NCI-H2171 (cell line): ENCODE measurements around the gene ZBTB46.

Source experiments
- DNase-seq: peaks from one replicate; lab custom pipeline; 2025; lab: John Stamatoyannopoulos, UW

The ZBTB46 gene

DNA sequence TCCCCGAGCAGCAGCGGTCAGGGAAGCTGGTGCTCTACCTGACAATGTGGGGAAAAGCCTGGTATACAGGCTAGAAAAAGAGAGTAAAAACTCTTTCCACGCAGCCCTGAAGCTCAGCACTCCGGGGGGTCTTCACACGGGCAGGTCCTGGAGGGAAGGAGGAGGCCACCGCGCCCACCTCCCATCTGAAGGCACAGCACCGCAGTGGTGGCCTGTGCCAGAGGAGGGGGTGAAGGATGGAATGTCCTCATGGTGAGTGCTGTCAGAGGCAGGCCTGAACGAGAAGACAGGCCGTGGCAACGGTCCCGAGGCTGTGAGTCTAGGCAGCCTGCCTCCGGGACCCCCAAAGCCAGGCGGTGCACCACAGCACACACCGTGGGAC lies 85.6 kb downstream of the ZBTB46 start:
- DNase-seq, result no peak

DNA sequence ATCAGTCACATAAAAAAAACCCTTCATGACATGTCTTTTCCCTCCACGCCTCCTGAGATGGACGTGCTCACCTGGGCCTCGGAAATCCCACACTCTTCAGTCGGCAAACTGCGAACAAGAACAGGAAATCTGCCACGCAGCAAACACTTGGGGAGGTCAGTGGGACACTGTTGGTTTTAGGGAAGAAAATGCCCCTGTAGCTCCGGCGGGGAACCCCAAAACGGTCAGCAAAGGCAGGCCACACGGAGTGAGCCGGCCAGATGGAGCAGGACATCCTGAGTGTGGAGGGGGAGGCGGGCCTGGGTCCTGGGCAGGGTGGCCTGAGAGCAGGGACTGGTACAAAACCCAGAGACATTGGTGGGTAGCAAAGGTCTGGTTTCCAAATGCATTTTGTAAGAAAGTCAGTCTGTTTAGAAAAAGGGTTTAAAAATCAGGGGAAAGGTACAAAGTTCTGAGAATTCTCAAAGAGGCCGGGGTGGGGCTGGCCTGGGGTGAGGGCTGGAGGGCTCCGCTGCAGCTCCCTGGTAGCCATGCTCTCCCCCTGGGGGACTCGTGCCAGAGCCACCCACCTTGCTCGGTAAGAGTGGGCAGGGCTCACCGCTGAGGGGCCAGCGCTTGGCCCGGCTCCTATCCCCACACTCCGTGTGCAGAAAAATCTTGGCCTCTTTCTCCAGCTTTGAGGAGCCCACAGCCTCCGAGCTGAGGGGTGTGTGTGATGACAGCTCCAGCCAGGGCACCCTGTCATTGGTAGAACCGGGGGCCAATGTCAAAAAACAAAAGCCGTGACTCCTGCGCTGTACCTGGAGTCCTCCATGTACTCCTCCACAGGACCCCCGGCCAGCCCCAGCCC lies 86.3 kb downstream of the ZBTB46 start:
- DNase-seq, result no peak

DNA sequence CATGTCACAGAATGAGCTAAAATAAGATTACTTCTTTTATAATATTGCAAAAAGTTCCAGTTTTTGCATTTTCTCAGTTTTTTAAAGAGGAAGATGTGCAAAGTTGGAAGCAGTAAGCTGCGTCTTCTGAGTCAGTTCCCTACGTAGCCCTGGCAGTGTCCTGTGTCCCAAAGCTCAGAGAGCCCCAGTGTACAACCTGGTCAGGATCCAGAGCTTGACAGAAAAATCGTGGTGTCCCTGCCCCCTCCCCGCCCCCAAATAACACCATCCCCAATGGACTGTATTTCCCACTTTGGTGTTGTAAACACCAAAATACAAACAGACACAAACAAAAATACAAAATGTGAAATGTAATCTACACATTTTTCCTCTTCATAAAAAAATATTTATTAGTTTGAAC lies 86.9 kb downstream of the ZBTB46 start:
- no peak for DNase-seq

DNA sequence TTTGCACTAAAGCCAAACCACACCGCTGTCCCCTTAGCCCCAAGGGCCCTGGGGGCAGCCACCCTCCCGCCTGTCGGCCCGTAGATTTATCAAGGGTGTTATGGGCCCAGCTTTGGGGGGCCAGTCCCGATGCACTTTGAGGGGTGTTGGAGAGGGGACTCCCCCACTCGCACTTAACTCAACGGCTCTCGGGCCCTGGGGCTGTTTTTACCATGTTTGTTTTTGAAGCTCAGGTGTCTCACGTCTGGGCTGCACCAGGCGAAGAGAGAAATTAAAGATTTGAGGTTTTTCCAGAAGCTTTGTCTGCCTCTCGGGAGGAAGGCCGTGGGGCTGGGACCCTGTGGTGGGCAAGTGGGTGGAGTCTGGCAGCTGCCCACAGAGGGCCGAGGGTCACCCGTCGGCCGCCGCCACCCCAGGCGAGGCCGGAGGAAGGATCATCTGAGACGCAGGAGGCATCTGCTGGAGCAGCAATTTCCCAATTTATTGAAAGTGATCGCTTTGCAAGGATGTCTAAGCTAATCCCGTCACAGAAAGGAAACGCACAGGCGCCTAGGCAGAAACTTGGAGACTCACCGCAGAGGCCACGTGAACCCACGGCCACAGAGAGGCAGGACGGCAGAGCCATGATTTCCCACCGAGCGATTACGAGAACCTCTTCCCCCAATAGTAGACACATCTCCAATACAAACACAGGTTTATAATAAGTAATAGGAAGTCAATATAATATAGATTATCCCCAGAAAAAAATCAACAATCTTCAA lies 87.7 kb downstream of the ZBTB46 start:
- DNase-seq, result no peak

DNA sequence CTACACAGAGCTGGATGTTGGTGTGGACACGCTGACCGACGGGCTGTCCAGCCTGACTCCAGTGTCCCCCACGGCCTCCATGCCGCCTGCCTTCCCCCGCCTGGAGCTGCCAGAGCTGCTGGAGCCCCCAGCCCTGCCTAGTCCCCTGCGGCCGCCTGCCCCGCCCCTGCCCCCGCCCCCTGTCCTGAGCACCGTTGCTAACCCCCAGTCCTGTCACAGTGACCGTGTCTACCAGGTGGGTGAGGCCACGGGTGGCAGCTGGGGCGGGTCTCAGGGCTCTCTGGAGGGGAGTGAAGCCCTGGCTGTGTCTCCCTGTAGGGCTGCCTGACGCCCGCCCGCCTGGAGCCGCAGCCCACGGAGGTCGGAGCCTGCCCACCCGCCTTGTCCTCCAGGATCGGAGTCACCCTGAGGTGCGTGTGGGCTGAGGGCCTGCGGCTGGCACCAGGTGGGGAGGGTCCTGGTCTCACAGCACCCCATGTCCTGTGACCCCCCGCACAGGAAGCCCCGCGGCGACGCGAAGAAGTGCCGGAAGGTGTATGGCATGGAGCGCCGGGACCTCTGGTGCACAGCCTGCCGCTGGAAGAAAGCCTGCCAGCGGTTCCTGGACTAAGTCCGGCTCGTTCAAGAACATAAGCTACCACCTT lies 88.6 kb downstream of the ZBTB46 start:
- no peak for DNase-seq

DNA sequence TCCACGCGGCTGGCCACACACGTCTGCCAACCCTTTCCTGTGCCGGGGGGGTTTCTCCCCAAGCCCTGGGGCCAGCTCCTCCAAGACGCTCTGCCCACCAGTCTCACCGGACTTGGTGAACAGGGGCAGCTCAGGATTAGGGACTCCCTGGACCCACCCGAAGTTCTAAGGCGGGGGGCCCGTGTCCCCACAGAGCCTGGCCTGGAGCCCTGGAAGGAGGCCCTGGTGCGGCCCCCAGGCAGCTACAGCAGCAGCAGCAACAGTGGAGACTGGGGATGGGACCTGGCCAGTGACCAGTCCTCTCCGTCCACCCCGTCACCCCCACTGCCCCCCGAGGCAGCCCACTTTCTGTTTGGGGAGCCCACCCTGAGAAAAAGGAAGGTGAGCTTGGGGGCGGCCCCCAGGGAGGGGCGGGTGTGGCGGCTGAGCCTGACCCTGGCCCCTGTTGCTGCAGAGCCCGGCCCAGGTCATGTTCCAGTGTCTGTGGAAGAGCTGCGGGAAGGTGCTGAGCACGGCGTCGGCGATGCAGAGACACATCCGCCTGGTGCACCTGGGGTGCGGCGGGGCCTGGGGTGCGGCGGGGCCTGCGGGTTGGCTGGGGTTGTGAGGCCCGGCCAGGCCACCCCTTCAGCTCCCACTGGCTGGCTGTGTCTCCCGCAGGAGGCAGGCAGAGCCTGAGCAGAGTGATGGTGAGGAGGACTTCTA lies 89.2 kb downstream of the ZBTB46 start:
- no peak for DNase-seq

DNA sequence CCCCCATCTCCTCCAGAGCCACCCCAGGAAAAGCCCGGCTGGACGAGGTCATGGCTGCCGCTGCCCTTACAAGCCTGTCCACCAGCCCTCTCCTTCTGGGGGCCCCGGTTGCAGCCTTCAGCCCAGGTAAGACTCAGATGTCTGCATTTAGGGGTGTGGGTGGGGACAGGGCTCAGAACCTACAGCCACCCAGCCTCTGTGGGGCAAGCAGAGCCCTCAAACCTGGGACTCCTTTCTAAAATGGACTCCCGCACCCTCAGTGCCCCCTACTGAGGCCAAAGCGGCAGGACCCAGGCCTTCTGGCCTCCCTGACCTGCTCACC lies 89.7 kb downstream of the ZBTB46 start:
- DNase-seq, result no peak

DNA sequence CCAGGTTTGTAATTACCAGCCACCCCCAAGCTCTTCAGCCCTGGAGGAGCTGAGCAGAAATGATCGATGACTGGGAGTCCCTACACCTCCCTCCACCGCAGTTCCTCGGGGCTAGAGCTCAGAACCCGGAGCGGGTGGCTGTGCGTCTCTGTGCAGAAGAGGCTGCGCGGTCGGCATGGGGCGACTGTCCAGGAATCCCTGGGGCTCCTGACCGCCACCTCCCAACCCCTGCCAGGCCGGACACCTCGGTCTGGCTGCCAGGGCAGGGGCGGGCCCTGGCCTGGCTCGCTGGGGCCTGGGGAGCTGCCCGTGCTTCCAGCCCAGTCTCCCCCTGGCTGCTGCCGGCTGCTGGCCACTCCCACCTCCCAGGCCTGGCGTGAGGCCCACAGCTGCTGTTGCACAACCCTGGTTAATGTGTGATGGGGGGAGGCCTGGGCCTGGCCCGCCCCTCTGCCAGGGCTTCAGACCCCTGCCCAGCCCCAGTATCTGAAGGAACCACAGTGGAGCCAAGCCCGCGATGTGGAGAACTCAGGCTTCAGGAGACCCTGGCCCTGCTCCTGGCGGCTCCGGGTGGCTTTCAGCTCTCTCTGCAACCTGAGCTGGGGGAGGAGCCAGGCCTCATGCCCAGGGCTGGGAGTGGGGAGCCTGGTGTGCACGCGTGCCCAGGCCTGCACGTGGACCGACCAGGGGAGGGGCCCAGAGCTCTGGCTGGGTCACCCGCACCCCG lies 90.3 kb downstream of the ZBTB46 start:
- DNase-seq, result peak; percentile 72

DNA sequence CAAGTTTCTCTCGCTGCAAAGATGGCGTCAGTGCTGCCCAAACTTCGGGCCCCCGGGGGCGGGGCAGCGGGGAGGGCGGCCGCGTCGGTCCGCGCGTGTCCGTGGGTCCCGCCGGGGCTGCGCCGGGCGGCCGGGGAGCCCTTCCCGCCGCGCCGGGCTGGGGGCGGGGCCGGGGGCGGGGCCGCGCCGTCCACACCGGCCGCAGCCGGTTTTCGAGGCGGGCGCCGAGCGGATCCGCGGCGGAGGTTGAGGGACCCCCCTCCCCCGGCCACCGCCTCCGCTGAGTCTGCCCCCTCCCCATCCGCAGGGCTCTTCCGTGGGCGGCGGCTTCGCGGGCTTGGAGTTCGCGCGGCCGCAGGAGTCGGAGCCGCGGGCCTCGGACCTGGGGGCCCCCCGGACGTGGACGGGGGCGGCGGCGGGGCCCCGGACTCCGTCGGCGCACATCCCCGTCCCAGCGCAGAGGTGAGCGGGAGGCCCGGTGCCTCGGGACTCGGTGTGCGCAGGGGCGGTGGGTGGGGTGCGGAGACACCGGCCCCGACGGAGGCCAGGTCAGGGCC lies 90.9 kb downstream of the ZBTB46 start:
- DNase-seq, result peak; percentile 50

DNA sequence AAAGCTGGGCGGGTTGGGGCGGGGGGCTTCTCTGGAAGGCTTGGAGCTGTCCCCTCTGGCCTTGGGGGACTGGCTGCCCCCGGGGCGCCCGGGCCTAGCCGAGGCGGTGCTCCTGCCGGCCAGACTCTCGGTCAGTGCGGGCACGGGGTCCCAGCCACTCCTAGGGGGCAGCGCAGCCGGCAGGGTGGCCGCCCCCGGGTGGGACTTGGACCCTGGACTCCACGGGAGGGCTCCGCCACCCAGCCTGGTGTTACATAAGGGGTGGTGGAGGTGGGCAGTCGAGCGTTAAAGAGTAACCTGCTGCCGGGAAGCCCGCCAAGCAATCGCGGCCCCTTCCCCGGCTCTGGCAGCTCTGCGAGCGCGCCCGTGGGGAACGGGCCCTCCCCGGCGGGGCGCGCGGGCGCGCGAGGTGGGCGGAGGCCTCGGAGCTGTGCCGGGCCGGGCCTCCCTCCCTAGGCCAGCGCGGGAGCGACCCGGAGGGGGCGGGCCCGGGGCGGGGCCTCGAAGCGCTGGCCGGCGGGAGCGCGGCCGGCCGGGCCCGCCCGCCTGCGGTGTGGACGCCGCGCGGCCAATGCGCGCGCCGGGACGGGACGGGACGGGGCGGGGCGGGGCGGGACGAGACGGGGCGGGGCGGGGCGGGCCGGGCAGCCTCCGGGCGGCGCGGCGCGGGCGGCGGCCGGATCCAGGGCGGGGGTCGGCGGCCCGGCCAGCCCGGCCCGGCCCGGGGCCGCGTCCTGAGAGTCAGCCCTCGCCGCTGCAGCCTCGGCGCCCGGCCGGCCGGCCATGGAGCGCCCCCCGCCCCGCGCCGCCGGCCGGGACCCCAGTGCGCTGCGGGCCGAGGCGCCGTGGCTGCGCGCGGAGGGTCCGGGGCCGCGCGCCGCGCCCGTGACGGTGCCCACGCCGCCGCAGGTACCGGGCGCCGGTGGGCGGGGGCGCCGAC lies 91.7 kb downstream of the ZBTB46 start, which contains the start of gene SLC2A4RG:
SLC2A4RG (plus strand) TSS at position 647 of the 940 bp plus-strand sequence; CDS start at position 784, 137 bp downstream.
- DNase-seq, result peak; percentile 86

DNA sequence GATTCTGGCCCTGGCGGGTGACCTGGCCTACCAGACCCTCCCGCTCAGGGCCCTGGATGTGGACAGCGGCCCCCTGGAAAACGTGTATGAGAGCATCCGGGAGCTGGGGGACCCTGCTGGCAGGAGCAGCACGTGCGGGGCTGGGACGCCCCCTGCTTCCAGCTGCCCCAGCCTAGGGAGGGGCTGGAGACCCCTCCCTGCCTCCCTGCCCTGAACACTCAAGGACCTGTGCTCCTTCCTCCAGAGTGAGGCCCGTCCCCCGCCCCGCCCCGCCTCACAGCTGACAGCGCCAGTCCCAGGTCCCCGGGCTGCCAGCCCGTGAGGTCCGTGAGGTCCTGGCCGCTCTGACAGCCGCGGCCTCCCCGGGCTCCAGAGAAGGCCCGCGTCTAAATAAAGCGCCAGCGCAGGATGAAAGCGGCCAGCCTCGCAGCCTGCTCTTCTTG lies 92.4 kb downstream of the ZBTB46 start:
- DNase-seq, result peak; percentile 39

DNA sequence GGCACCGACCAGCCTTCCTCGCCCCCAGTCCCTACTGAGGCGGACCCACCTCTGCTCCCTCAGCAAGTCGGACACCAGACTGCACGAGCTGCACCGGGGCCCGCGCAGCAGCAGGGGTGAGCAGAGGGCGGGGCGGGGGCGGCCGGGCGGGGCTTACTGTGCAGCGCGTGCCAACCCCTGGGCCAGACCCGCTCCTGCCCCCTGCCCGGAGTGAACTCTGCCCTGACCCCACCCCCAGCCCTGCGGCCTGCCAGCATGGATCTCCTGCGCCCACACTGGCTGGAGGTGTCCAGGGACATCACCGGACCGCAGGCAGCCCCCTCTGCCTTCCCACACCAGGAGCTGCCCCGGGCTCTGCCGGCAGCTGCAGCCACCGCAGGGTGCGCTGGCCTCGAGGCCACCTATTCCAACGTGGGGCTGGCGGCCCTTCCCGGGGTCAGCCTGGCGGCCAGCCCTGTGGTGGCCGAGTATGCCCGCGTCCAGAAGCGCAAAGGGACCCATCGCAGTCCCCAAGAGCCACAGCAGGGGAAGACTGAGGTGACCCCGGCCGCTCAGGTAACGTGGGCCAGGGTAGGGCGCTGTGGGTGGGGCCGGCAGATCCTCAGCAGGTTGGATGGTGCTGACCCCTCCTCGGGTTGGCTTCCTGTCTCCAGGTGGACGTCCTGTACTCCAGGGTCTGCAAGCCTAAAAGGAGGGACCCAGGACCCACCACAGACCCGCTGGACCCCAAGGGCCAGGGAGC lies 92.9 kb downstream of the ZBTB46 start:
- DNase-seq, result peak; percentile 31

DNA sequence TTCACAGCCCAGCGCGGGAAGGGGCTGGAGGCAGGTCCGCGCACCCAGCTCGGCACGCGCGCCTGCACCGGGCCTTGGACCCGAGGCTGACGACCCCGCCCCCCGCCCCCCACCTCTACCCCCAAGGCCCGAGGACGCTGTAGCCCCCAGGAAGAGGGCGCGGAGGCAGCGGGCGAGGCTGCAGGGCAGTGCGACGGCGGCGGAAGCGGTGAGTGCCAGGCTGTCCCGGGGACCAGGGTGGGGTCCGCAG lies 93.4 kb downstream of the ZBTB46 start:
- DNase-seq, result no peak

DNA sequence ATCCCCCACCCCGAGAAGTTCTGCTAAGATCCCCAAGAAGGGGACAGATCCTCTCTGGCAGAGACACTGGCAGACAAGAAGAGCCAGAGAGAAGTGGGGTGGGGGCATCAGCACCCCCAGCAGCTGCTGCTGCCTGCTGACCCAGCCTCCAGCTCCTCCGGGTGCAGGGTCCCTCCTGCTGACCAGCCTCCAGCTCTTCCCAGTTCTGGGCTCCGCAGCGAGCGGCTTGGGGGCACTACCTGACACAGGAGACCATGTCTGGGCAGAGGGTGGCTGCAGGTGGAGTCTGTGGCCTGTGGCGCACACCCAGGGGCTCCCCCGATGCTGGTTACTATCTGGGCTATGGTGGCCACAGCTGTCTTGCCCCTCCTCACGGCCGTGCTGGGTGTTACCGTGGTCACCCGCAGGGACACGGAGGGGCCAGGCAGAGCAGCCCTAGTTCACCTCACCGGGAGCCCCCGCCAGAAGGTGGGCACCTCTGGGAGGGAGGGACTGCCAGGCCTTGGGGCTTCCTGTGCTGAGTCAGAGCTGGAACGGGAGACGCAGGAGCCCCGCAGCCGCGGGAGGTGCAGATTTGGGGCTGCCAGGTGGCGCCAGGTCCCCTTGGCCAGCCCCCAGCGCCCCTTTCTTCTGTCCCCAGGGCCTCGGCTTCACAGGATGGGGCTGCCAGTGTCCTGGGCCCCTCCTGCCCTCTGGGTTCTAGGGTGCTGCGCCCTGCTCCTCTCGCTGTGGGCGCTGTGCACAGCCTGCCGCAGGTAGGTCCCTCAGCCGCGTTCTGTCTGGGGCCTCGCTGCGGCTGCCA lies 94.0 kb downstream of the ZBTB46 start:
- peak; percentile 53 for DNase-seq

DNA sequence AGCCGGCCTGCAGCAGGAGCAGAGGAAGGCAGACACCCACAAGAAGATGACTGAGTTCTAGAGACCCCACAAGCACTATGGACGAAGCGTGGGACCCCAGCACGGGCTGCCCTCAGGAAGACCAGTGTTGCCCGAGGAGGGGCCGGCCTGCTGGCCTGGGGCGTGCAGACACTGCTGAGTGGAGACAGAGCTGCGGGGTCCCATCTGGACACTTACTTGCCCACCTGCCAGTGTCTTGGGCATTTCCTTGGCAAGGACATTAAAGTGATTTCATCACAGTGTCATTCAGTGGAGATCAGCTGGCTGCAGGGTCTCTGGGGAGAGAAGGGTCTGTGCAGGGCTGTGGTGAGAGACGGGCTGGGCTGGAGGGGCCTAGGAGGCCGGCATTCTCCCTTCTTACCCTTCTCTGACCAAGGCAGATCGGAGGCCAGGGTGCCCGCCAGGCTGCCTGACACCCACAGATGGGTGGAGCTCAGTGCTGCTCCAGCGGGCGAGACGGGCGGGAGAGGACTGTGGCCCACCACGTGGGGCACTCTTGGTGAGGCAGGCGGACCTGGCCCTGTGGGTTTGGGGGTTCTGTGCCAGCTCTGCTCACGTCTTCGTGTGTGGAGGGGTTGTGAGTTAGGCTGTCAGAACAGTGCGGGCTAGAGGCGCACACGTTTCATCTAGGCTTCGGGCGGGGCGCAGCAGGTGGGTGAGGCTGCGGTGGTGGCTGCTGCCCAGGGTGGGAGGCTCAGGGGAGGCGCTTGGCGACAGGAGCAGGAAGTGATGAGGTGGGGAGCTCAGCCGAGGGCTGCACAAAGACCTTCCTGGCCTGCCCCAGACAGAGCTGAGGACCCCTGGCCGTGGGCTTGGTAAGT lies 95.0 kb downstream of the ZBTB46 start, which contains the start of gene LIME1:
LIME1 (plus strand) TSS at position 806 of the 860 bp plus-strand sequence. CDS start 886 bp downstream, outside the sequence.
- DNase-seq, result no peak

DNA sequence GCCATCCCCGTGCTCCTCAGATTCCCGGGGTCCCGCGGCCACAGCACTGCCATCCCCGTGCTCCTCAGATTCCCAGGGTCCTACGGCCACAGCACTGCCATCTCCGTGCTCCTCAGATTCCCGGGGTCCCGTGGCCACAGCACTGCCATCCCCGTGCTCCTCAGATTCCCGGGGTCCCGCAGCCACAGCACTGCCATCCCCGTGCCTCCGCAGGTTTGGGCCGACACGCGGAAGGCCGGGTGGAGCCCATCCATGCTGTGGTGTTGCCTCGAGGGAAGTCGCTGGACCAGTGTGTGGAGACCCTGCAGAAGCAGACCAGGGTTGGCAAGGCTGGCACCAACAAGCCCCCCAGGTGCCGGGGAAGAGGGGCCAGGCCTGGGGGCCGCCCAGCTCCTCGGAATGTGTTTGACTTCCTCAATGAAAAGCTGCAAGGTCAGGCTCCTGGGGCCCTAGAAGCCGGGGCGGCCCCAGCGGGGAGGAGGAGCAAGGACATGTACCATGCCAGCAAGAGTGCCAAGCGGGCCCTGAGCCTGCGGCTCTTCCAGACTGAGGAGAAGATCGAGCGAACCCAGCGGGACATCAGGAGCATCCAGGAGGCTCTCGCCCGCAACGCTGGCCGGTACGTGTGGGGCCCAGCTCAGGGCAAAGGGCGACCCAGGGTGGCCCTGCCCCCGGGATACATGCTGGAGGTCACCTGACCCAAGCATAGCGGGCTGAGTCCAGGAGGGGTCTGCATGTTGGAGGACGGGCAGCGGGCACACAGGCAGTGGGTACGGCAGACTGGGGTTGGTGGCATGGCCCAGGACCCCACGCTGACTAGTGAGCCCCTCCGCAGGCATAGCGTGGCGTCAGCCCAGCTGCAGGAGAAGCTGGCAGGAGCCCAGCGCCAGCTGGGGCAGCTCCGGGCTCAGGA lies 95.9 kb downstream of the ZBTB46 start:
- DNase-seq, result no peak
